Lower lobe of right lung (tissue), 2 donors: Measurements from ENCODE around the gene TST. TPM values are rescaled to one million over a fixed set of nuclear protein-coding genes. Genes with fewer than 3 reads are reported as not detected.

Experiments used
- ATAC-seq, 2 donors: fragments of 200-7000 bp; cut with Tn5 transposase; one replicate each; pipeline ENCODE4 v1.9.1; 2020 to 2022; ENCODE audit warnings: mild to moderate bottlenecking in 2 of 2, moderate library complexity in 2 of 2
- DNase-seq: peaks from one replicate; pipeline ENCODE4 v3.0.0-alpha.2; 2020
- H3K27ac ChIP-seq: fragments of 200-600 bp; one replicate; pipeline ENCODE4 v1.8.0; 2022
- H3K27me3 ChIP-seq: fragments of 200-600 bp; one replicate; pipeline ENCODE4 v1.8.0; 2022; ENCODE audit warnings: low read depth
- H3K36me3 ChIP-seq: fragments of 200-600 bp; one replicate; pipeline ENCODE4 v1.8.0; 2022; ENCODE audit warnings: mild to moderate bottlenecking
- H3K4me1 ChIP-seq: fragments of 200-600 bp; one replicate; pipeline ENCODE4 v1.8.0; 2022
- H3K4me3 ChIP-seq: fragments of 200-600 bp; one replicate; pipeline ENCODE4 v1.8.0; 2022; ENCODE audit warnings: mild to moderate bottlenecking
- H3K9me3 ChIP-seq: fragments of 200-600 bp; one replicate; pipeline ENCODE4 v1.8.0; 2022
- intact Hi-C: fragments of 100-400 bp; cut with DNase I; formaldehyde crosslinking; loops from one replicate; pipeline ENCODE4 v1.11.0; 2022
- total RNA-seq: library from RNA; stranded (reverse); fragmentation: NEBNext Ultra II Directional; extraction: Animal tissue kit (Norgen Biotek cat#: 25700); gene quantifications from one replicate; pipeline ENCODE4 v1.2.1, GENCODE V29; 2021
- TF ChIP-seq, protein P1 (sequence below): fragments of 200-600 bp; IDR thresholded peaks from one replicate; pipeline ENCODE4 v1.8.0; 2022; ENCODE audit warnings: antibody characterized with exemption, mild to moderate bottlenecking
- donor health status: DM: no; HTN: yes; CAD: no; lungs with severe emphysema.

The TST gene
- total RNA-seq, 1 donor from 2014 or later, result 48.3 TPM

GRCh38 chr22:37064553-37064952 lies 45.3 kb upstream of the TST start:
- H3K9me3 ChIP-seq, result no peaks in the 10 kb centered on the region
- H3K36me3 ChIP-seq, result peaks cover 6% of the 10 kb centered on the region
- H3K4me3 ChIP-seq, result no peak overlapping the region
- no peaks in the 10 kb centered on the region for H3K4me1 ChIP-seq
- ATAC-seq (no peak), DNase-seq (no peak)
- TF ChIP-seq, protein P1, sequence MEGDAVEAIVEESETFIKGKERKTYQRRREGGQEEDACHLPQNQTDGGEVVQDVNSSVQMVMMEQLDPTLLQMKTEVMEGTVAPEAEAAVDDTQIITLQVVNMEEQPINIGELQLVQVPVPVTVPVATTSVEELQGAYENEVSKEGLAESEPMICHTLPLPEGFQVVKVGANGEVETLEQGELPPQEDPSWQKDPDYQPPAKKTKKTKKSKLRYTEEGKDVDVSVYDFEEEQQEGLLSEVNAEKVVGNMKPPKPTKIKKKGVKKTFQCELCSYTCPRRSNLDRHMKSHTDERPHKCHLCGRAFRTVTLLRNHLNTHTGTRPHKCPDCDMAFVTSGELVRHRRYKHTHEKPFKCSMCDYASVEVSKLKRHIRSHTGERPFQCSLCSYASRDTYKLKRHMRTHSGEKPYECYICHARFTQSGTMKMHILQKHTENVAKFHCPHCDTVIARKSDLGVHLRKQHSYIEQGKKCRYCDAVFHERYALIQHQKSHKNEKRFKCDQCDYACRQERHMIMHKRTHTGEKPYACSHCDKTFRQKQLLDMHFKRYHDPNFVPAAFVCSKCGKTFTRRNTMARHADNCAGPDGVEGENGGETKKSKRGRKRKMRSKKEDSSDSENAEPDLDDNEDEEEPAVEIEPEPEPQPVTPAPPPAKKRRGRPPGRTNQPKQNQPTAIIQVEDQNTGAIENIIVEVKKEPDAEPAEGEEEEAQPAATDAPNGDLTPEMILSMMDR, result no peak
- H3K27ac ChIP-seq, result no peak overlapping the region
- peaks cover 20% of the 10 kb centered on the region for H3K27me3 ChIP-seq
- intact Hi-C loops, result no loop called here

- H3K27me3 ChIP-seq, result peaks cover 12% of the 10 kb centered on the region
- H3K4me3 ChIP-seq, result no peak overlapping the region
- ATAC-seq, result no peak
- H3K4me1 ChIP-seq, result no peaks in the 10 kb centered on the region
- TF ChIP-seq, protein P1, result no peak
- H3K9me3 ChIP-seq, result no peaks in the 10 kb centered on the region
- intact Hi-C loops, result no loop called here
- H3K27ac ChIP-seq, result no peak overlapping the region
- no peak for DNase-seq
- H3K36me3 ChIP-seq, result peaks cover 8% of the 10 kb centered on the region
Observed at GRCh38 chr22:37063431-37064420, 44.5 kb upstream of the TST start.

DNA sequence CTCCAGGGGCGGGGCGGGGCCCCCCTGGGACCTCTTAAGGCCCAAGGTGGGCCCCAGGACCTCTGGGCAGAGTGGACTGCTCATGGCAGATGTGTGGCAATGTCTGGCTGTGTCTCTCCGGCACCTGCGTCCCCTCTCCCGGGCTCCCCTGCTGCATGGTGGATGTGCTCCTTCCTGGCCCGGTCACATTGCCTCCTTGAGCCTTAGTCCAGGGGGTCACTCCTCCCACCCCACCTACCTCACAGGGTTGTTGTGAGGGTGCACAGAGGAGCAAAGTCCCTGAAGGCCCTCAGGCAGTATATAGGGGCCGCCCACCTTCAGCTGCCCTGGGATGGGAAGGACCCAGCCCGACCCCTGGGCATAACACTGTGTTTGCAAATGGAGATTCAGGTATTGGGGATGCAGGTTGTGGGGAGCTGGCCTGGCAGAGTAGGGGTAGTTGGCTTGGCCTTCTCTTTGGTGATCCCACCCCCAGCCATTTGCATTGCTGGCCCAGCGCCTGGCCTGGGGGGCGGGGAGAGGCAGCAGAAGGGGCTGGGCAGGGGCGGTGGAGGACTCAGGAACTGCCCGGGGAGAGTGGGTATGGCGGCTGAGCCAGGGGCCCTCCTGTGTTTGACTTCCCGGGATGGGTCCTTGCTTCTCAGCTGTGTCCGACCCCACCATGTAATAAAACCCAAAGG lies 43.6 kb upstream of the TST start:
- Histone ChIP-seq H3K4me3 (no peak overlapping the region), H3K36me3 (peaks cover 15% of the 10 kb centered on the region), H3K9me3 (no peaks in the 10 kb centered on the region), H3K4me1 (no peaks in the 10 kb centered on the region), H3K27me3 (peaks cover 3% of the 10 kb centered on the region), H3K27ac (no peak overlapping the region)
- no peak for ATAC-seq
- DNase-seq, result no peak
- TF ChIP-seq, protein P1, result no peak
- intact Hi-C loops, result no loop called here

- Histone ChIP-seq H3K27me3 (no peaks in the 10 kb centered on the region), H3K9me3 (no peaks in the 10 kb centered on the region), H3K4me3 (no peak overlapping the region), H3K27ac (no peak overlapping the region), H3K4me1 (no peaks in the 10 kb centered on the region), H3K36me3 (peaks cover 19% of the 10 kb centered on the region)
- no peak for ATAC-seq
- TF ChIP-seq, protein P1, result no peak
- no peak for DNase-seq
- intact Hi-C loops, result no loop called here
Observed at GRCh38 chr22:37062376-37062675, 43.1 kb upstream of the TST start.

GRCh38 chr22:37061611-37062375 lies 42.5 kb upstream of the TST start:
- H3K27ac ChIP-seq, result no peak overlapping the region
- H3K4me1 ChIP-seq, result no peaks in the 10 kb centered on the region
- DNase-seq (no peak), ATAC-seq (no peak)
- H3K27me3 ChIP-seq, result no peaks in the 10 kb centered on the region
- intact Hi-C loops, result no loop called here
- H3K36me3 ChIP-seq, result peaks cover 25% of the 10 kb centered on the region
- TF ChIP-seq, protein P1, result no peak
- H3K4me3 ChIP-seq, result no peak overlapping the region
- no peaks in the 10 kb centered on the region for H3K9me3 ChIP-seq
